HUDEP-2 (cell line): ENCODE results near the gene TMEM178B.
"Not testable (repeated sequence)": the region's sequence is repeated elsewhere in the genome, so short reads cannot be mapped to it uniquely, and the experiment has no call there.

Source experiments
- DNase-seq, 76 experiments: peaks; one replicate each; lab custom pipeline; 2025; ENCODE audit not compliant: unreplicated experiment in 76 of 76; lab: John Stamatoyannopoulos, UW

The TMEM178B gene

GRCh38 chr7:141177120-141177519, 103.3 kb downstream of the TMEM178B start:
- DNase-seq, result not testable (repeated sequence)

DNA sequence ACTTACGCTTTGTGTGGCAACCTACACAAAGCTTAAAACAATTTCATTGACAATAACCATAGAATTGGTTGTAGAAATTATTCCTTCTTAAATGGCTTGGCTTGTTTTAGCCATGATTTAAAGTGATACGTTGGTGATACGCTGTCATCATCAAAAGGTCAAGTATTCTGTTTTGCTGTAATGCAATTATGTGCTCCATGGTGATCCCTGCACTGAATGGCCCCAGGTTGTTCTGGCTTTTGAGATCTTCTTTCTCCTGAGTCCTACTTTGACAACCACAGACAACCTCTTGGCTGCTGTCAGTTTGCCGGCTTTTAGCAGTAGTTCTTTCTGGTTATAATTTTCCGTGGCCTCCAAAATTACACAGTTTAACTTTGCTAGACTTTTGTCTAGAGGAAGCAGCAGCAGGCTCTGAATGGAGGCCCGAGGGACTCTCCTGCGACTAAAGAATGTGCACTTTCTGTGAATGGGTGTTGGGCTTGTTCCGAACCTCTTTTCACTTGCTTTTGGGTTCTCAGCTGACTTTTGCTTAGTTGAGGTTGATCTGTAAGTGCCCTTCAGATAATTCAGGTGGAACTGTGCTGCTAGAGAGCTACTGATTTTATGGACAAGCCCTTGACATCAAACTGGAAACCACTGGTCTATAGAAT, 104.7 kb downstream of the TMEM178B start:
- no peak for DNase-seq

DNA sequence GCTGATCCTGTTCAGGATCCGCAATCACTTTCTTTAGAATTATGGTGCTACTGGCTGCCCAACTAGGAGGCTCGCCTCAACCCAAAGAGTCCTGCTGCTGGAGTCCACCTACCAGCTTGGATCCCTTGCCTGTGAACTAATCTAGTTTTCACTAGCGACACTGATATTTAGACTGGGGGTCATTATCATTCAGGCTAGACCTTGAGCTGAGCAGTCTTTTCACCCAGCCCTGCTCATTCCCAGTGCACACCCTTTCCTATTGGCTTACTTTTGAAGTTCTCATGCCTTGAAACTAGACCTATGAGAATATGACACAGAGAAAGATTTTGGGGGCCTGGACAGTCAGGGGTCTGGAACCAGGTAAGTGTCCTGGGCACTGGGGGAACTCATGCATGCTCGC, 107.9 kb downstream of the TMEM178B start:
- no peak for DNase-seq

DNA sequence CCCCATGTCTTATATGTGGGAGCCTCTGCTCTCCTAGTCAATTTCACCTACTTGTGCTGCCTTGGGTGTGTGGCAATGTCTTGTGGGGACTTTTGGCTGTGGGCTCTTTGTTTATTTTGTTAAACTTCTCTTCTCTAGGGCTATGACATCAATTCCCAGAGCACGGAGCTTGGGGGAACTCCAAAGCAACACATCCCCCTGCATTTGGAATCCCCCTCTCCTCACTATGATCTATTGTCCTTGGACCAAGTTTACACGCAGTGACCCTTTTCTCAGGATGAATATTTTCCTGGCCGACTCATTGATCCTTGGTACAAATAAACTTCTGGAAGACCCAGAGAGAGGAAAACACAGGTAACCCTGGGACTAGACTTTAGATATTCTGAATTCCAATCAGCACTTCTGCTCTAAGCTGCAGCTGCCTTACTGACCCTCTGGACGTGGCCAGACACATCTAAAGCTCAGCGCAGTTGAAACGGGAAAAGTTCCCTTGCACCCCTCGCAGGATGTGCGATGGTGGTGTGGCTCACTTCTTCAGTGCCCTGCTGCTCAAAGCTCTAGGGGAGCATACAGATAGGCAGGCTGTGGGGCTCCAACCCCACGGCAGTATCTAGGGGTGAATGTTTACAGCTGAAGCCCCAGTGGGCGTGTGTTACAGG, 110.8 kb downstream of the TMEM178B start:
- DNase-seq, result no peak

DNA sequence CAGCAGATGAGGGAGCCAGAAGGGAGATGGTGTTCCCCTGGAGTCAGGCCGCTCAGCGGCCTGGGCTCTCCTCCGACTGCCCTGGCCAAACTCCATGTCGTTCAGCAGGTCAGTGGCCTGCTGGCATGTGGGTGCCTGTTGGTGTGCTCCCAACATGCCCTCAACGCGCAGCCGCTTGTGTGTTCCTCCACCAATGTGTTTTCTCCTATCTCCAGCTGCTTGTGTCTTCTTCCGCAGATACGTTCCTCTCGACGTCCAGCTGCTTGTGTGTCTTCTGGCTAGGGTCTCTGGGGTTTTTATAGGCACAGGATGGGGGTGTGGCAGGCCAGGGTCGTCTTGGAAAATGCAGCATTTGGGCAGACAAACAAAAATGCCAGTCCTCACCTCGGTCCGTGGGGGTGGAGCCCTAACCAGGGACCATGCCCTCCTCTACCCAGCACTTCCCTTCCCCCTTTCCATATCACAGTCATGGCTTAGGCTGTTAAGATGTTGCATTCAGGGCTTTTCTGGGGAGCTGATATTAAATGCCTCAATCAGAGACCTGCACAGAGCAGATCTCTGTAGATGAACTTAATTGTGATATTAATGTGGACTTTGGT, 111.6 kb downstream of the TMEM178B start:
- no peak for DNase-seq

GRCh38 chr7:141189231-141189630, 115.4 kb downstream of the TMEM178B start:
- DNase-seq, result no peak

GRCh38 chr7:141190495-141190894, 116.6 kb downstream of the TMEM178B start:
- no peak for DNase-seq

GRCh38 chr7:141191277-141191676, 117.4 kb downstream of the TMEM178B start:
- no peak for DNase-seq

DNA sequence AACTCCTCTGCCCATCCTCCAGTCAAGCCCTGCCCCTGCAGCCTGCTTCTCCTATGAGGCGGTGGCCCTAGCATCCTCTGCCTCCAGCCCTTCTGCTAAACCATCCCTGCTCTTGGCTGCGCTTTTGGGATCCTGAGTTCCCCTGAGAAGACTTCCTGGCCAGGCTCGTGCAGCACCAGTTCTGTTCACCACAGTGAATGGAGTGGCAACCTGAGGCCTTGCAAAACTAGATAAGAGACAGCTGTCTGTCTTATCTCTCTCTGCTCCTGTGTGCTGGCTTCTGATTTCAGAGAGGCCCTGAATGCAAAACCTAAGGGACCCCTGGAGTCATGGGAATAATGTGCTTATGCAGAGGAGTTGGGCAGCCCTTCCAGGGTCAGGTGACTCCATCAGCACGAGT, 119.2 kb downstream of the TMEM178B start:
- DNase-seq, result peak in 2 of 76 experiments; percentile 1 to 3

DNA sequence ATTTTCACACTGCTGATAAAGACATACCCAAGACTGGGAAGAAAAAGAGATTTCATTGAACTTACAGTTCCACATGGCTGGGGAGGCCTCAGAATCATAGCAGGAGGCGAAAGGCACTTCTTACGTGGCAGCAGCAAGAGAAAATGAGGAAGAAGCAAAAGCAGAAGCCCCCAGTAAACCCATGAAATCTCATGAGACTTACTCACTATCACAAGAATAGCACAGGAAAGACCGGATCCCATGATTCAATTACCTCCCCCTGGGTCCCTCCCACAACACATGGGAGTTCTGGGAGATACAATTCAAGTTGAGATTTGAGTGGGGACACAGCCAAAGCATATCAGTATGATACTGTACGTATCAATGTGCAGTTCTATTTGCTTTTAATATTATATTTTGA, 121.9 kb downstream of the TMEM178B start:
- DNase-seq, result not testable (repeated sequence)

DNA sequence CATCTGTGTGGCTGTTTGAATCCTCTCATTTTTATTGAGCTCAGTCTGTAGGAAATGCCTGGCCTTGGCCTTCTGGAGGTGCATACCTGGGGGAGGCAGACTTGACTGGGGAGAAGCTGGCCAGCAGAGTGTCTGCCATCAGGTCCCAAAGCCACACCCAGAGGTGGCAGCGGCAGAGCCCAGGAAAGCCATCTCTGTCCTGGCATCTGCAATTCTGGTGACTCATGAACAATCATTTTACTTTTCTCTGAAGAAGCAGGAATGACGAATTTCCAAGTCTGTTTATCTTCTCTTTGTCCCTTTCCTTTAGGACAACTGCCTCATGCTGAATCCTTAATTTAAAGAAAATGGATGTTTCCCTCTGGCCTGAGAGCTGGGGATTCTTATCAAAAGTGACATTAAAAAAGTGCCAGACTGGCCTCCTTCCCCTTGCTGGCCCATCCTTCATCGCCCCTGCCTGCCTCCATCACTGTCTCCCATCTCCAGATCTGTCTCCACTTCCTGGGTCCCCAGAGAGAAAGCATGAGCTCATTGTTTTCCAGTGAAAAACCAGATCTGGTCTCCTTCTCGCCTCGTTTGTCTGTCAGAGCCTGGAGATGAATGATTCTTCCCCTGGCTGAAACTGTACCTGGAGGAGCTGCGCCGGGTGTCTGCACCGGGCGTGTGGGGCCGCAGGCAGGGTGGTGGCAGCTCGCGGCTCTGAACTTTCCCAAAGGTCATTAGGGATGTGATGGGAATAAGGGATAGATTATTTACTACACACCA, 124.5 kb downstream of the TMEM178B start:
- no peak for DNase-seq

DNA sequence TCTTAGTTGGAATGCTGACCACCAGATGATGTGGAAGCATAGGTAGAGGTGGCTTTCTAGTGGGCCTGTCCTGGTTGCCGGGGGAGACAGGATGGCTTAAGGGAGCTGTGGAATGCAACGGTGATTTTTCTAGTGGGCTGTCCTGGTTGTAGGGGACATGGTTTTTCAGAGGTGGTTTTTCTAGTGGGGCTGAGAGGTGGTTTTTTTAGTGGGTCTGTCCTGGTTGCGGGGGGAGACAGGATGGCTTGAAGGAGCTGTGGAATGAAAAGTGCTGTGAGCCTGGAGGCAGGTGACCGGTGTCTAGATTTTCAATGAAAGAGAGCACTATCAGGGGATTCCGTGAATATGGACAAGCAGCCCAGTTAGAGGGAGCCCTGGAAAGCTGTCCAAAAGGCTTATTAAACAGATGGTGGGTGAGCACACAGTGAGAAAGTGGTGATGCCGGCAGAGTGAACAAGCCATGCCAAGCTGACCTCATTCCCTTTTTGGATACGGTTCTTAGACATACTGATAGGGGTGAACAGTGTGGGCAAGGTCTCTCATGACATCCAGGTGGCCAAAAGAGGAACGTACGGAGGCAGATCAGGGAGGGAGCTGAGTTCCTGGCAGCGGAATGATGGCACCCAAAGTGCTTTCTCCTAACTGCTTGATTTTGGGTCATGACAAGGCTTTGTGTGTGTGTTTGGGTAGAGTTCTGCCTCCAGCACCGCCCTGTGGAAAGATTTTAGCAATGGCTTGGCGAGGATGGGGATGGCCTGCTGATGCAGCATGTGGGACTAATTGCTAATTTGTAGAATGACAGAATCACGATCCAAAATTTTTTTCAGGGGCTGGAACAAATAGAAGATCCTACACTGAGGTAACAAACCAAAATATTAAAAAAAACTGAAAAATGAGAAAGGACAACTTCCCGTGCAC, 126.6 kb downstream of the TMEM178B start:
- no peak for DNase-seq

DNA sequence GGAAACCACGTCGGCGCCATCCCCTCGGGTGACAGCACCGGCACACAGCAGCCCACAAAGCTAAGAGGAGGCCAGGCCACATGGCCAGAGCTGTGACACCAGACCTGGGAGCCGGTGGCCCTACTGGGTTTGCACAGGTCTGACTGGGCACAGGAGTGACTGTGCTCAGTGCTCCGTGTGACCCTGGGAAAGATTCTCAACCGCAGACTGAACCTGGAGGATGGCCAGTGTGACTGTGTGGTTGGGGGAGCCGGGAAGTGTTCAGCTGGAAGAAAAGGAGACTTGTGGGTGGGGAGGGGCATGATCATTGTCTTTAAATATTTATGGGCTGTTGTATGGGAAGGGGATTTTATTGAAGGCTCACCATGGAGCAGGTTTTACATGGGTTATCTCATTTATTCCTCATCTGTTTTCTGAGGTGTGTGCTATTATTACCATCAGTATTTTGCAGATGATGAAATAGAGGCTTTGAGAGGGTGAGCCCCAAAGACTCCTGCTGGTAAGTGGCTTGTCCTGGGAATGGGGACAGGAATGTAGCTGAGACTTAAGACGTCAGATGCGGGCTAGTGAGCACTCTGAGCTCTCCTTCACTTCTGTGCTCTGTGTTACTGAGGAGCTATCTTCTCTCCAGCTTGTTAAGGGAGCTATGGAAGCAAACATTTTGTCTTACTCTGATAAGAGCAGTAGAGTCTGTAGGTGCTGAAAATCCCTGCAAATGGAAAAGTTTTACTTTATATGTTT, 127.5 kb downstream of the TMEM178B start:
- no peak for DNase-seq

DNA sequence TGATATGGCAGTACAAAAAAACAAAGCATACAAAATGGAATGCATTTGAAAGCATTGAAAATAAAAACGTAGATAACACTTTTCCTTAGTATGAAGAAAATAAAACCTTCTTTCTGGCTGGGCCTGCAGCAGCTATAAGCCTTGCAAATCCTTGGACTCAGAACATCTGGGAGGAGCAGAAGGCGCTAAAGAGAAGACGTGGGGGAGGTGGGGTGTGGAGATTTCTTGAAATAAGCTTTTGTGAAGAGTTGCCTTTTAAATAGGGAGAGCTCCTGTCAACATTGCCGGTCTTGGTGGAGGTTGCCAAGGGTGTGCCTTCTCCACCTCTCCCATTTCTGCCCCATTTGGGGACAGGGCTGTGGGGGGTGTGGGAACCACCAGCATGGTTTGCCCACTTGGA, 128.7 kb downstream of the TMEM178B start:
- no peak for DNase-seq

DNA sequence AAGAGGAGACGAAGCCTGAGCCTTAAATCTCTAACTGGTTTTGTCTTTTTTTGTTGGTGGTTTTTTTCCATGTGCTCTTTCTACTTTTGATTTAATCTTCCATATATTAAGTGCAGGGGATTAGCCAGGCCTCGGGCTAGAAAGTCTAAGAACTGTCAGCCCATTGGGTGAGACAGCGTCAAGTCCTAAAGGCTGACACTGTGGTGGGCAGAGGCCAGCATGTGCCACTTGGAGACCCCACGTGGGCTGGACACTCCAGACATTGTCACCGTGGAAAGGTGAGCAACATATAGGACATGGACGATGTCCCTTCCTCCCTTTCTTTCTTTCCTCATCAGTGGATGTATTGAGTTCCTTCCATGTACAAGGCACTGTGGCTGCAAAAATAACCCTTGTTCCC, 129.3 kb downstream of the TMEM178B start:
- no peak for DNase-seq

- DNase-seq, result no peak
Measured at GRCh38 chr7:141203586-141203985, 129.7 kb downstream of the TMEM178B start.

DNA sequence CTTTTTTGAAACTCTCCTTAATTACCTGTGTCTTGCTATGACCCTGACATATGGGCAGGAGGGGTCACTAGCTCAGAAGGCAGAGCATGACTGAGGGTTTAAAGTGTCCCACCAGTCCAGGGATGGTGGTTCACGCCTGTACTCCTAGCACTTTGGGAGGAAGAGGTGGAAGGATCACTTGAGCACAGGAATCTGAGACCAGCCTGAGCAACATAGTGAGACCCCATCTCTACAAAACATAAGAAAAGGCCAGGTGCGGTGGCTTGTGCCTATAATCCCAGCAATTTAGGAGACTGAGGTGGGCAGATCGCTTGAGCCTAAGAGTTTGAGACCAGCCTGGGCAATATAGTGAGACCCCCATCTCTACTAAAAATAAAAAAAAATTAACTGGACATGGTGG, 133.8 kb downstream of the TMEM178B start:
- DNase-seq, result no peak

DNA sequence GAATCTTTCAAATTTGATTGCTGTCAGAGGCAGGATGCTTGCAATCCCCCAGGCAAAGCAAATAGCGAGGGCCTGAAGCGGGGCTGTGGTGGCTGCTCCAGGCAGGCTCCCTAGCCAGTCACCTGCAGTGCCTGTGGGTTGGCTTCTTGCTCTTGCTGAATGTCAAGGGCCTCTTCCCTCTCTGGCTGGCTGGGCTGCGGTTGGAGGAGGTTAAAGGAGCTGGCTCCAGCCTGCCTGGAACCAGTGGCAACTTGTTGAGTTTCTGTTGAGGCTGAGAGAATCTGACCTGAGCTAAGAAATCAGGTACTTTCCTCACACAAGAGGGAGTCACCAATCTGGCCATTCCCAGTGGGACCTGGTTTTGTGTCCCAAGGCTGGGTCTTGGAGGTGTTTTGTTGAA, 134.7 kb downstream of the TMEM178B start:
- DNase-seq, result no peak

DNA sequence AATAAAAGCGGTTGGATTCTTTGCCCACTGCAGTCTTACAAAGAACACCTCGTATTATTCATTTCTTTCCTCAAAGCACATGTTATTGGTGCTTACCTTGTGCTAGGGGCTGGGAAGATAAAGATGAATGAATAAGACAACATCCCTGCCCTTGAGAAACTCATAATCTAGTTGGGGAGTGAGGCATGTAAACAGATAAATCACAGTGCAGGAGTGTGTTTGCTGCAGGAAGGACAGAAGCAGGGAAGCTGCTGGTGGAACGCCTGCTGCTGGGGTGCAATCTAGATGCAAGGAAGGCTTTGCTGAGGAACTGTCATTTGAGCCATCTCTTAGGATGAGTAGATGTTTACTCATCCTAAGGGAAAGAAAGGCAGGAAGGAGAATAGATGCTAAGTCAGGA, 135.6 kb downstream of the TMEM178B start:
- no peak for DNase-seq

DNA sequence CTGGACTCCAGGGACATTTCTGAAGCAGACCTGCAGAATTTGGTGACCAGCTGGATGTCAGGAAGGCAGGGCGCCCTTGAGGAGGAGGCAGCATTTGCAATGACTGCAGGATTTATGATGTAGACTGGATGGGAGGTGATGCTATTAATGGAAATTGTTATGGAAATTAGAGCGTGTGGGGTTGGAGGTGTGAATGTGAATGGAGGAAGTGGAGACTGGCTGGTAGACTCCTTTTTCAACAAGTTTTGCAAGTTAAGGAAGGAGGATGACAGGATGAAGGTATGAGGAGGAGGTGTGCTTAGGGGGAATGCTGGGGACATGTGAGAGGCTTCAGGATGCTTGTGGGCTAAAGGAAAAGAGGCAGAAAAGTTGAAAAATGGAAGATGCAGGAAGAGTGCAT, 137.0 kb downstream of the TMEM178B start:
- no peak for DNase-seq
